GM21526 (cell line): Measurements from ENCODE around the gene MS4A18.
"Not testable (repeated sequence)": the region's sequence is repeated elsewhere in the genome, so short reads cannot be mapped to it uniquely, and the experiment has no call there.

ENCODE experiments used
- ATAC-seq: cut with Tn5 transposase; IDR thresholded peaks from one replicate; pipeline ENCODE4 v1.9.1; 2021; ENCODE audit warnings: moderate library complexity; ENCODE audit not compliant: unreplicated experiment, low FRiP score

Gene MS4A18

DNA sequence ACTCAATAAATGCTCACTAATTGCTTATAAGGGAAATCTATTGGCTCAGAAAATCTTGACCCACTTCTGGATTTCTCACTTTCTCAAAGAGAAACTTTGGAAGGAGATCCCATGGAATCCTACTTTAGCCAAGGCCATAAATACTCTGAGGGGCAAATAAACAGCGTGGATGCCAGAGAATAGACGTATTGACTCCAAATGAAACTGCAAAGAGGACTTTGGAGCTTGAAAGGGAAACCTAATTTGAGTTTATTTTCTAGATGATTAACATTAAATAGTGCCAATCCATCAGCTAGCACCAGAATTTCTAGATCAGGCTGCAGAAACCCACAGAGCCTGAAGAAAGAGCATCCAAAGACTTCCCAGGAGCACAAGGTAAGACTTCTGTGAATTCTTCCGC is at the start of gene MS4A18:
Gene MS4A18 (plus strand): TSS at position 301 of the 400 bp plus-strand sequence.
- no peak for ATAC-seq

DNA sequence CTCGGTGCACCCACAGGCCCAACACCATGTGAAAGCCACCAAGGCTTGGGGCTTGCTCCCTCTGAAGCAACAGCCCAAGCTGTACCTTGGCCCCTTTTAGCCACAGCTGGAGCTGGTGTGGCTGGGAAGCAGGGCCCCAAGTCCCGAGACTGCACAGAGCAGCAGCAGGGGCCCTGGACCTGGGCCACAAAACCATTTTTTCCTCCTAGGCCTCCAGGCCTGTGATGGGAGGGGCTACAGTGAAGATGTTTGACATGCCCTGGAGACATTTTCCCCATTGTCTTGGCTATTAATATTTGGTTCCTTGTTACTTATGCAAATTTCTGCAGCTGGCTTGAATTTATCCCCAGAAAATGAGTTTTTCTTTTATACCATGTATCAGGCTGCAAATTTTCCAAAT is 46.3 kb upstream of the MS4A18 start:
- not testable (repeated sequence) for ATAC-seq

DNA sequence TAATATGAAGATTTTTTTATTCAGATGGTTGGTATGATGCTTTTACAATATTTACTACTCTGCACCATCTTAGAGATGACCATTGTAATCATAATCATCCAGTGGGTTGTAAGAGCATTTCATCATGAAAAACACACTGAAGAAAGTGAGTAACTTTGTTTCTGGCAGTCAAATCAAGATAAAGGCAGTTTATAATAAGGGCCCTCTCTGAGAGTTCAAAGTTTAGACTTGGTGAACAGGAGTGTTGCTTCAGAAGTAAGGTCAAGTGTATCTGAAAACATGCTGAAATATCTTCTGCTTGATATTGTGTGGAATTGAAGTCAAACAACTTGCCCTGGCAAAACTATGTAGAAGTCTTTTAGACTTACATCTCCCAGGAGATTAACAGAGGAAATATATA is 44.6 kb upstream of the MS4A18 start:
- no peak for ATAC-seq

DNA sequence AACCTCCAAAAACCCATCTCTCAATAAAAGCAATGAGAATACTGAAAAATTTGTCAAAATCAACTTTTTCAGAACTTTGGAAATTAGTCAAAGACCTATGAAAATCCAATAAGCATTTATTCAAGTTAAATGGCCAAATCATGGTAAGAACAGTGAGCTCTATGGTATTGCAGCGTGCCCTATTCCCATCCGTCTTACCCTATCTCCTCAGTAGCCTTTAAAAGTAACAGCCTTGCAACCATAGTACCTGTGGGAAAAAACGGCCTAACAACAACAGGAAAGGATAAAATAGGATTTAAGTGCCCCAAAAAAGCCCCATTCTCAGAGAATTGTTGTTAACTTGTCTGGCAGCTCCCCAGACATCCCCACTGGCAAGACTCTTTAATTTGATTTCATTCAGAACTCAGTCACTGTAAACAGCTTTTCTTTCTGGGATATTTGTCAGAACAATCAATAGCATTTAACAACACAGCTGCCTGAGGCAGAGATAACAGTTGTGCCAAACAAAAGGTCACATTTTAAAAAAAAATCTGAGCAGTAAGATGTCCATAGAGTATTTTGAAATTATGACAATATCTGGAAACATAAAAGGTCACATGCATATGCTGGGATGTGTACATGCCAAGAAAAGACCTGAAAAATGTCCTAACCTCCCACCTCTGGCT is 43.9 kb upstream of the MS4A18 start:
- ATAC-seq = no peak

DNA sequence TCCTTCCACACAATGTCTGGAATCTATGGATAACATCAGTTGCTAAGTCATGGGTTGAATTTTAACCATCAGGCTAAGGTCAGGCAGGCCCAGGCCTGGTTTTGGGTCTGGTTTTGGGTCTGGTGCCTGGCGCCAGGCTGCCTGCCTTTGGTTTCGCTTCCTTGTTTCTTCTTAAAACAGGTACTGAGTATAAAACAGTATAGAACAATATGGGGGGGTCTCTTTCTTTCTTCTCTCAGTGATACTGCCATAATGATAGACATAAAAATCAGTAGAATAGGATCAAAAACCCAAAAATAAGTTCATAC is 40.0 kb upstream of the MS4A18 start:
- not testable (repeated sequence) for ATAC-seq

DNA sequence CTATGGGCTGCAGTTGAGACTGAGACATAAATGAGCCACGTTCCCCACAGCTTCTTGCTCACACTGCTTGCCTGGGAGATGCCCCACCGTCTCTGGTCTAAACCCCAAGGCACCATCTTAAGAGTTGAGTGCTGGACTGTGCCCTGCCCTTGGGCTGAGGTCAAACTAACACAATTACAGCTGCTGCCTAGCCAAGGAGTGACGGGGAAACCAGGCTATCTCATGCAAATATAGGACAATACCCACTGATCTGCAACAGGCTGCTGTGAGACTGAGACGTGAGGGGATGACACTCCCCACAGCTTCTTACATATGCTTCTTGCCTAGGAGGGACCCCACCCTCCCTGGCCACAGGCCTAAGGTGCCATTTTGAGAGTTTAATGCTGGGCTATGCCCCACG is 32.9 kb upstream of the MS4A18 start:
- no peak for ATAC-seq

DNA sequence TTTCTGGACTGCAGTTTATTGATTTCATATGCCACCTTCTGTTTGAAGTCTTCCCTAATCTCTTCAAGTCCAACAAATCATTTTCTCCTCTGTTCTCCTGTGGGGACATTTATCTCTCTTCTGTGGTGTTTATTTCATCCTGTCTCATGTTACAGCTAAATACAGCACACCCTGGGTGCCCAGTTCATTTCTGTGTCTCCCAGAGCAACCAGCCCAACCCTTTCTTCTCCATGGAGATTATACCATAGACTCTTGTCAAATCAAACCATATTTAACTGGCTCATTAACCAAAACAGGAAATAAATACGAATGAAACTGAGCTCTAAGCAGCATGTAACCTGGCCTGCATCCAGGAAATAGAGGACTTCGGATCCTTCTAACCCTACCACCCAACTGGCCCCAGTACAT is 25.2 kb upstream of the MS4A18 start, which contains the start of gene MS4A8:
Gene MS4A8 (plus strand): TSS at position 329 of the 408 bp plus-strand sequence. CDS start 1,249 bp downstream, outside the sequence.
- no peak for ATAC-seq

DNA sequence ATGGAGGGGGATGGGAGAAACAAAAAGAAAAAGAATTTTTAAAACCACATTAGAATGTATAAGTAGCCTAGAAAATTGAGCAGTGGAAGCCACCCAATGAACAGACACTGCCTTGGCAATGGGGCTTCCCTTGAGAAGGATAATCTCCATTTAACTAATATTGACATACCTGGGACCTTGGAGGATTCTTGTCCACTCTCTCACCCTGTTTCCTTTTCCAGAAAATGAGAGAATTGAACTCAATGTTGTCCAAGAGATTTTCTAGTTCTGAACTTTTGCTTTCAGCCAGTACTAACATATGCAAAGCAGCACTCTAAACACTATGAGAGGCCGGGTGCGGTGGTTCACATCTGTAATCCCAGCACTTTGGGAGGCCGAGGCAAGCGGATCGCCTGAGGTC is 24.6 kb upstream of the MS4A18 start:
- ATAC-seq = no peak

DNA sequence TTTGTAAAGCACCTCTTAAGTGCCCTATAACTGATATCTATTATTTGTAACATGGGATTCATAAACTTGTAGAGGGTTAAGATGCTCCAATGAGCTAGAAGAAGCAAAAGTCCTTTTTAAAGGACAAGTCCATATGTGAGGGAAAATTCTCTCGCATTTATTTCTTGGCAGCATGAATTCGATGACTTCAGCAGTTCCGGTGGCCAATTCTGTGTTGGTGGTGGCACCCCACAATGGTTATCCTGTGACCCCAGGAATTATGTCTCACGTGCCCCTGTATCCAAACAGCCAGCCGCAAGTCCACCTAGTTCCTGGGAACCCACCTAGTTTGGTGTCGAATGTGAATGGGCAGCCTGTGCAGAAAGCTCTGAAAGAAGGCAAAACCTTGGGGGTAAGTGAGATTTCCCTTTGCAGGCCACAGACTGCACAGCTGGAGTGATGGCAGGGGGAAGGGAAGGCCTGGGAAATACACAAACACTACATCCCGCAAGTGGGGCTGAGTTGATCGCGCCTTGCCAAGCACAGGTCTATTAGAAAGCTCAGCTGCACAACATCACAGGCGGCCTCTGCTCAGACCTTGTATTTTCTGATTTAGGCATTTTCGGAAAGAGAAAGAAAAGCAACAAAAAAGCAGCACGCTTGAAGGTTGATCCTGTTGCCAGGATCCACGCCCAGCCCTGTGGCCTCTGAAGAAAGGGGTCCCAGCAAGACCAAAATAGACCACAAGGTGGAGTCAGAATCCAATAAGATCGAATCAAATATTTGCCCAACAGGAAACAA is 23.6 kb upstream of the MS4A18 start:
- ATAC-seq = no peak

DNA sequence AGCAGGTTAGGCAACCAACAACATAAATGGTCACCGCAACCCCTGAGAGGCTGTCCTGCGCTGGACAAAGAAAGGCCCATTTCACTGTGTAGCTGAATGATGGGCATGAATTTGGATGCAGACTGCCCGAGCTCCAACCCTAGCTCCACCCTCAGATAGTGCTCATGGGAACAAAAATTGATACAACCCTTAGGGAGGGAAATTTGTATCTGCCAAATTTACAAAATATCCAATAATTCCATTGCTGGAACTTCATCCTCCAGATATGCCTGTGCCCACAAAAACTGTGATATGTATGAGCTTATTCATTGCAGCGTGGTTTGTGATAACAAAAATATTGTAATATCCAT is 23.1 kb upstream of the MS4A18 start:
- ATAC-seq = no peak

DNA sequence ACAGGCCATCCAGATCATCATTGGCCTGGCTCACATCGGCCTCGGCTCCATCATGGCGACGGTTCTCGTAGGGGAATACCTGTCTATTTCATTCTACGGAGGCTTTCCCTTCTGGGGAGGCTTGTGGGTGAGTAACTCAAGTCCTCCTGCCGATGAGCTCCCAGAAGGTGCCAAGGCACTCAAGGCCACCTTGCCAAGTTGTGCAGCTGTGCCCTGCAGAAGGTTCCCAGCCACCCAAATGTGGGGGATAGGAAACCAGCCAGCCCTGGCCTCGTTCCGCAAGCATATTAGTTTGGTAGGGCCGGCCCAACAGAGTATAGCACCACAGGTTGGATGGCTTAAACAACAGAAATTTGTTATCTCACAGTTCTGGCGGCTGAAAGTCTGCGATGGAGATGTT is 21.1 kb upstream of the MS4A18 start:
- no peak for ATAC-seq

DNA sequence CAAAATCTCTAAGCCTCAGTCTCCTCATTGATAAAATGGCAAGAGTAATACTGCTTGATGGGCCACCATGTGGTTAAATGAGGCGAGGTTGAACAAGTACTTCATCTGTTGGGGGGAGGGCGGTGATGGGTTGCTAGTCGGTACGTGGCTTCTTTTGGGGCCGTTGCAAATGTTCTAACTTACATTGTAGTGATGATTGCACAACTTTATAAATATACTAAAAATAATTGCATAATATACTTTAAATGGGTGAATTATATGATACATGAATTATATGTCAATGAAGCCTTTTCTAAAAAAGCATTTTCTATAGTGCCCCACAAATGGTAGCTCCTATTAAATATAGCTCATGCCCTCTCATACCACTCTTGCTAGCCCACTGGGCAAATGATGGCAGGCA is 18.6 kb upstream of the MS4A18 start:
- no peak for ATAC-seq

DNA sequence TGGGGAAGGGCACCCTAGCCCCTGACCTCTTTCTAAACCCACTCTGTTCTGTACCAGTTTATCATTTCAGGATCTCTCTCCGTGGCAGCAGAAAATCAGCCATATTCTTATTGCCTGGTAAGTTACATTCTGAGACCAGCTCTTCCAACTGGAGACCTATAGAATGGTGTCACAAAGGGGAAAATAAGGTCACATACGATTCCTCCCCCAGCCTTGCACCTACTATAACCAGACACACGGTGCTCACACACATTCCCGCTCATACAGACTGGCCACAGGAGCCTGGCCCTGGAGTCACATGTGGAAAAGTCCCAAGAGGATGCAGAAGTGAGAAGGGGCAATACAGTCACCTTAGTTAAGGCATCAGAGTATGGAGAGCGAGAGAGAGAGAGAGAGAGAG is 17.6 kb upstream of the MS4A18 start:
- no peak for ATAC-seq

DNA sequence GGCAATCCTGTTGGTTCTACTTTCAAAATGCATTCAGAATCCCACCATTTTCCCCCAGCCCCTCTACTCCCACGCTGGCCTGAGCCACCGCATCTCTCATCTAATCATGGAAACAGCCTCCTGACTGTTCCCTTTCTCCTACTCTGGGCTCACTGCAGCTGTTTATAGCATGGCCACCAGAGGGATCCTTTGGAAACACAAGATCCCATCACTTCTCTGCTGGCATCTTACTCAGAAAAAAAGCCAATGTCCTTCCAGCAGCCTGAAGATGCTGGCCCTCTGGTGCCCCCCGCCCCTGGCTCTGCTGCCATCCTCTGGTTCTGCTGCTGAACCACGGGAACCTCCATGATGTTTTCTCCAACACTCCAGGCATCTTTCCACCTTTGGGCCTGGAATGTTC is 14.0 kb upstream of the MS4A18 start:
- no peak for ATAC-seq

DNA sequence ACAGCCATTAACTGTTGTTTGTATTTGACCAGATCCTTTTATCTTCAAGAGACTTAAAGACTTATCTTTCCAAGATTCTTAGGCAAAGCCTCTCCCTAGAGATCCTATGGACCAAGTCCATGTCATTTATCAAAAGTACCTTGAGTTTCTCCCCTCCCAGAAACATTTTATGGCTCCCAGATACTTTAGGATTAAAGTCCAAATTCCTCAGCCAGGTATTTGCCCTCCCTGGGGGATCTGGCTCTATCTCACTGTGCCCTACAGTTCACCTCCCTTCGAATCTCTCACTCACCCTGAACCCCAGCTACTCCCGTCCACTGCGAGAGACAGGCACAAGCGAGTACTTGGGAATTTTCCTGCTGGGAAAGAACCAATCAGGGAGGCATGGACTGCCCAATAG is 13.2 kb upstream of the MS4A18 start:
- ATAC-seq = no peak

DNA sequence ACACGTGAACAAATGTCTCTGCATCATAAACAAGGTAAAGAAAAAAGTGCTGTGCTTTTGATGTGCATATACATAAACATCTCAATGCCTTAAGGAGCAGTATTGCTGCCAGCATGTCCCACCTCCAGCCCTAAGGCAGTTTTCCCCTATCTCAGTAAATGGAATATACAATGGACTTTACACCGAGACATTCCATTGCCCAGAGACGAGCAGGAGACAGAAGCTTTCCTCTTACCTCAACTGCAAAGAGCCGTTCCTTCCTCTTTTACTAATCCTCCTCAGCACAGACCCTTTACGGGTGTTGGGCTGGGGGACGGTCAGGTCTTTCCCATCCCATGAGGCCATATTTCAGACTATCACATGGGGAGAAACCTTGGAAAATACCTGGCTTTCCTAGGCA is 11.1 kb upstream of the MS4A18 start:
- ATAC-seq = not testable (repeated sequence)

DNA sequence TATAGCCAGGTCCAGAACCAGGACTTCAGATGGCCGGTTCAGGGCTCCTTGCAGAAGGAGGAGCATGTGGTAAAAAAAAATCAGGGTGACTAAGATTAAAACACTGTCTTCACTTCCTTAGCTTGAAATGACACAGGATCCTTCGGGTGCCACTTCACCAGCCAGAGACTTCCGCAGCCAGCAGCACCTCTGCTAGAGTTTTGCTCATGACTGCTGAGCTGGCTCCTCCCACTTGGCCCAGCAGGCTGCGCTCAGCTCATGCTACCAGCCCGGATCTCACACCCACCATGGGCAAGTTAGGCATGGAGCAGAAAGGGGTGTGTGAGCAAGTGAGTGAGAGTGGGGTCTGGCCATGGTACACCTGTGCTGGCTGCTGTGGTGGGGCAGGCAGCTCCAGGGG is 6.6 kb upstream of the MS4A18 start:
- ATAC-seq = no peak

DNA sequence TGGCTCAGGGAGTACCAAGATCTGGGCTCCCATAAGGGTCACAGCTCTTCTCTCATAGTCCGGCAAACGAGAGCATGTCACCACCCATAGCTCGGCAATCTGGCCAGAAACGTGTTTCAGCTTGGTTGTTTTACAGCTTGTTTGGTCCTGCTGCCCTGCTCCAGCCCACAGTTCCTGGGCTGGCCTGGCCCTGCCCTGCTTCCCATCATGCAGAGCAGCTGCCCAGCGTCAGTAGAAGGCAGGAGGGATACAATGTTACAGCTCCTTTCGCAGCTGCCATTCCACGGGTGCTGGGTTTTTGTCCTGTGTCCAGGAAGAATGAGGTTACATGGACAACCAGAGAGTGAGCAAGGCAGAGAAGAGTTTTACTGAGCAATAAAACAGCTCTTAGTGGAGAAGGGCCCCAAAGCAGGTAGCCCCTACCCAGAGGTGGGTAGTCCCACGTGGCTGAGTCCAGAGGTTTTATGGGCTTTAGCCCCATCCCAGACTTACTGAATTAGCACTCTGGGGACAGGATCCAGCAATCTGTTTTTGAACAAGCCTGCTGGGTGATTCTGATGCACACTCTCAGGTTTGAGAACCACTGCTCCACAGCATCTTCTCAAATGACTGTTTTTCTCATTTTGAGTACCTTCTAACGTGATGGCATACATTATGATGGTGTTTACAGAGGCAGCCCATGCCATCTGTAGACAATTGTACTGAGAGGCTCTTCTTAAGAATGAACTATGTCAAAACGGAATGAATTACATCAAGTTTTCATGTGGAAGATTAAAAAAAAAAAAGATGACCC is 5.8 kb upstream of the MS4A18 start:
- ATAC-seq = no peak

DNA sequence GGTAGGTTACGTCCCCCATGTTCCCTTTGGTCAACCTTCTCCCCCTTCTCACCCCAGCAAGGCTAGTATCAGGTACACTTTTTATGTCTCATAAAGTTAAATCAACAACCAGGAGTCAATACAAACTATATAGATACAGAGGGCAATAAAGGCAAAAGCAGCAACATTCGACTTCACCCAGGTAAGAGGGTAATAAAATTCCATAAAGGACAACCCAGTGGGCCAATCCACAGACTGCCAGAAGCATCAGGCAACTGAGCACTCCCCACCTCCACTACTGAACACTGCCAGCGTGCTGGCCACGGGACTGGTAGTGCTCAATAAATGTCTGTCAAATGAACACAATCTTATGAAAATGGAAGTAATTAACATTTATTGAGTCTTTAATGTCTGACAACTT is 5.1 kb upstream of the MS4A18 start:
- ATAC-seq = no peak

DNA sequence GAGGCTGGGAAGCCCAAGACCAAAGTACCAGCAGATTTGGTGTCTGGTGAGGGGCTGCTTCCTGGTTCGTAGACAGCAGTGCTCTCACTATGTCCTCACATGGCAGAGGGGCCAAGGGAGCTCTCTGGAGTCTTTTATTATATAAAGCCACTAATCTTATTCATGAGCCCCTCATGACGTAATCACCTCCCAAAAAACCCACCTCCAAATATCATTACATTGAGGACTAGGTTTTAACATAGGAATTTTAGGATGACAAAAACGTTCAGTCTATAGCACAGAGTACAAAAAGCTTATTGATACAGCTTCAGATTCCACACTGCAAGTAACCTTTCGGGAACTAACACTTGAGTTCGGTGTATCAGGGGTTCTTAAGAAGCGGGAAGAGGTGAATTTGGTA is 4.1 kb upstream of the MS4A18 start:
- no peak for ATAC-seq

DNA sequence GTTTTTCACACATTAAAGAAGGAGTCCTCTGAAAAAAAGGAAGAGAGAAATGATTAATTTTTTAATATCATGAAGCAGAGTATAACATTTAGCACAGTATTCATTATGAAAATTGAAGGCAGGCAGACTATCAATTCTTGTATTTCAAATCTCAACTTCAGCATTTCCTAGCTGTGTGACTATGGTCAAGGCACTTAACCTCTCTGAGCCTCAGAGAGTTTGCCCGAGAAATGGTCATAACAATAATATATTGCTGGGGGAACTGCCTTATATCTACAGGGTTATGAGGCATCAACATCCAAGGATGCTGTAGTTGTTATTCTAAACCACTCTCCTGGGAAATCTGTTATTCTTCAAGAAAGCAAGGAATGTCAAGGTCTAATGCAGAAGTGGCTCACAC is 1.1 kb downstream of the MS4A18 start:
- no peak for ATAC-seq

DNA sequence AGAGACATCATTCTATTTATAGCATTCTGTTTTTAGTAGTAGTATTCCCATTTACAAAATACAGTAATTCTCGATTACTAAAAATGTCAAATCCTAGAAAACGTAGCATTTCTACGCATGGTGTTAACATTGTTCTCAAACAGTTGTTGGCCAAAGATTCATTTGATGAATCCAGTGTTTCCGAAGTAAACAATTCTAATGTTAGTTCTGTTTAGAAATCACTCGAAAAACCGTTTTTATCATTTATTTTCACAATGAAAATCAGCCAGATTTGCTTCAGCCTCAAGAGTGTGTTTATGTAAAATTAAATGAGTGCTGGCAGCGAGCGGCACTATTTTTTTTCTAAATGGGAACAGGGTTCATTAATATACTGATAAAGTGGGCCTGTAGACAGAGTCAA is 7.1 kb downstream of the MS4A18 start:
- no peak for ATAC-seq
